HG03378 (cell line): ENCODE measurements around the gene FLCN.
A peak's percentile ranks its signal among the peaks of the same experiment; 100 is the strongest.
"Not testable (repeated sequence)": the region's sequence is repeated elsewhere in the genome, so short reads cannot be mapped to it uniquely, and the experiment has no call there.

Experiments
- ATAC-seq: cut with Tn5 transposase; IDR thresholded peaks from one replicate; pipeline ENCODE4 v1.9.1; 2021; ENCODE audit warnings: mild to moderate bottlenecking, moderate library complexity; ENCODE audit not compliant: unreplicated experiment

Gene FLCN

DNA sequence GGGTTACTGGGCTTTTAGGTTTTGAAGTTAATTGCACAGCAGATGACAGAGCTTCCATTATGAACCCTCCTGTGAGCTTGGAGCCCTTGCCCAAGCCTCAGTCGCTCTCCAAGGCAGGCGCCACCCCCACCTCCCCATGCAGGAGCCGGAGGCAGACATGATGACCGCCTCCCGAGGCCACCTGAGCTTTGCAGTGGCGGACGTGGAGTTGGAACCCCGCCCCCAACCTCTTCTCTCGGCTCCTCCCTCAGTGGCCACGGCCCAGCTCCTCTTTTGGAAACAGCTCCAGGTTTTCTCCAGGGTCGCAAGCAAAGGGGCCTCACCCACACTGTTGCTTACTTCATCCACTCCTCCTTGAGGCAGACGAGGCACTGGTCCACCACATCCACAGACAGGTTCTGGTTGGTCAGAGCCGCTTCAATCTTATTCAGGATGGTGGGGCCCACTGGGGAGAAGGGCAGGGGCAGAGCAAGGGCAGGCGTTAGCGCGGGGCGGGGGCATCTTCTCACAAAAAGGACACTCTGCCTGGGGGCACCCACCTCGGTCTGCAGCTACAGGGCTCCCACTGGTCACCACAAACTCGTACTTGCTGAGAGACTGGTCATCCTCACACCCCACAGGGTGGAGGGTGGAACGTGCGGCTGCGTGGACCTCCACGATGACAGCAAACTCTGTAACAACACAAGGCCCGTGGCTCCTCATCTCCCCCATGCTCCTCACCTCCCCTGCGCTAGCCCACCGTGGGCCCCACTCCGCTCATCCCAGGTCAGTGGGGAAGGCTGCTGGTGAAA, 22.1 kb downstream of the FLCN start:
- no peak for ATAC-seq

DNA sequence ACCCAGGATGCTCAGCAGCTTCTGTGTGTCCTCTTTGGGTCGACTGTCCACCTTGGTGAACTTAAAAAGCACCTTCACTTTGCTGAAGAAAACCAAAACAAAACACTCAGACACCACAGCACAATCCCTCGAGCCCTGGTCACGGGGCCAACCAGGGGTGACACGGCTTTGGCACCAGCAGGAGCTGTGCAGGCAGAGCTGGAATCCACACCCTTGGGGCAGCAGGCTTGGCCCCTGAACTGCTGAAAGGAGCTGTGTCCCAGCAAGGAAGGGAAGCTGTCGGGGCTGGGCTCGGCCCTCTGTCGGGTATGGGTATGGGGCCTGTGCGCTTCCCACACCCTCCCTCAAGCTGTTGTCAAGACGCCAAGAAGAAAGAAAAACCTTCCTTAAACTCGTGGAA, 23.2 kb downstream of the FLCN start:
- ATAC-seq = no peak

DNA sequence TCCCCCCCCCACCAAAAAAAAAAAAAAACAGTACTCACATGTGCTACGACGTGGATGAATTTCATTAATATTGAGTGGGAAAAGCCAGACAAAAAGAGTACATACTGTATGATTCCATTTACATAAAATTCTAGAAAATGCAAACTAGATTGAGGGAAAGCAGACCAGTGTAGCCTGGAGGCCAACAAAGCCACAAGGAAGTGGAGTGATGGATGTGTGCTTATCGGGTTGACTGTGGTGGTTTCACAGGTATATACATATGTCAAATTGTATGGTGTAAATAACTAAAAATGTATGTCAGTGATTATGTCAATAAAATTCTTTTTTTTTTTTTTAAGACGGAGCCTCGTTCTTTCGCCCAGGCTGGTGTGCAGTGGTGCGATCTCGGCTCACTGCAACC, 29.0 kb downstream of the FLCN start:
- no peak for ATAC-seq

DNA sequence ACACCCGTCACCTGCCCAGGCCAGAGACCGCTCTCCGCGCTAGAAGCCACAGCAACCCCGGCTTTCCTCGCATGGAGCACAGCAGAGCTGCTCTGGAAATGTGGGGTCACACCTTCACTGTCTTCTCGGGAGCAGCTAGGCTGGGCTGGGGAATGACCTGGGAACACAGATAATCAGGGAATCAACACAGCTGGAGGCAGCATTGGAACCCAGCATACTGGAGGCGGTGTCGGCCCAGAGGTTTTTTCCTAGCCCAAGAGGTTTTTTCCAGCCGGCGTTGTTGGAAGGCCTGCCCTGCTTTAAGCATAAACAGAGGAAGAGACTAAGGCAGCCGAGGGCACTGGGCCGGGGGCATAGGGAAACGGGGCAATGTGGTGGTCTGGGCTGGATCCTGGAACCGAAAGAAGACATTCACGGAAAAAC, 30.0 kb downstream of the FLCN start:
- ATAC-seq = no peak

DNA sequence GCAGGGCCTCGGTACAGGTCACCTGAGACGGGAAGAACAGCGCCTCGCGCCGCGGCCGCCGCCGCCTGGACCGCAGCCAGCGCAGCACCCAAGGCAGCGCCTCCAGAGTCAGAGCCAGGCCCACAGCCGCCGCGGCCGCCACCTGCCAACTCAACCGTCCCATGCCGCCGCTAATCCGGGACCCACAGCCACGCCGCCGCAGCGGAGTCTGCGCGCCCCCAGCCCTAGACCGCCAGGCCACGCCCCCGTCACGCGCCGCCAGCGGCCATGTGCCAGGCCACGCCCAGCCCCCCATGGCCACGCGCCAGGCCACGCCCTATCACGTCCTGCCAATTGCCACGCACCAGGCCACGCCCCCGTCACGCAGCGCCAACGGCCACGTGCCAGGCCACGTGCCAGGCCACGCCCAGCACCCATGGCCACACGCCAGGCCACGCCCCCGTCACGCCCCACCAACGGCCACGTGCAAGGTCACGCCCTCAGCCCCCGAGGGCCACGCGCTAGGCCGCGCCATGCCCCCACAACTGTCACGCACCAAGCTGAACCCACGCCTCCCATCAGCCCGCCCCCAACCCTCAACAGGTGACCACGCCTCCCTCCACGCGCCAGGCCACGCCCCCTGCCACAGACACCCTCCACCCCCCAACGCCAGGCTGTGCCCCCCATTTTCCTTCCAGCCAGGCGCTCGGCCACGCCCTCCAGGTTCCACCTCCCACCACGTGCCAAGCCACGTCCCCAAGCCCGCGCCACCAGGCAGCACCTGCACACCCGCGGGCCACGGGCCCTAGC, 30.6 kb downstream of the FLCN start, which contains the start of gene PLD6:
Gene PLD6 (minus strand): TSS at position 210 of the 789 bp plus-strand sequence. CDS start 47 bp downstream, at position 163.
- peak; percentile 43 for ATAC-seq

DNA sequence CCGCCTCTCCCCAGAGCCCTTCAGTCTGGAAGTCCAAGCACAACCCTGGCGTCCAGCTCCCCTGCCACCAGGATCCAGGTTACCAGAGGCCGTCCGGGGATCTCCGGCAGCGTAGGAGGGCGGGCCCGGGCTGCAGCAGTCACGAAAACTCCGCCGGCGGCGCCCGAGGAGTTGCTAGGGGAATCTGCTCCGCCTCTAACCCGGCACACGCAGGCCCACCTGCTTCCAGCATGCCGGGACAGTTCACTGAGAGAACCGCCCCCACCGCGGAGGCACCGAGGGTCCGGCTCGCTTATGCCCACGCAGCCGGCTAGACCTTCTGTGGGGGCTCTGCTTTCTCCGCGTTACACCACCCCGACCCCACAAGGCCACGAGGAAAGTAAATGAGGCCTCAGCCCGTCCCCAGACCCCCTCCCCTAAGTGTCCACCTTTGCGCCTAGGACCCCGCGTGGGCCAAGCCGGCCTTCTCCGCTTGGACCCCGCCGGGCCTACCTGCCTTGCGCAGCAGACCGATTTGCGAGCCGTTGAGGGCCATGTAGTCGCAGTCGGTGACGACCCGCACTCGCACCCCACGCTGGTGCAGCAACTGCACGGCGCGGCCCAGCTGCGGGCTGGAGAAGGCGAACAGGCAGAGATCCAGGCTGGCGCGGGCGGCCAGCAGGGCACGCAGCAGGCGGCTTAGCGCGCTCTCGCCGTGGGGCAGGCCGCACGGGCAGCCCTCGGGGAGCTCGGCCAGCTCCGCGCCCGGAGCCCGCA, 31.4 kb downstream of the FLCN start:
- peak; percentile 27 for ATAC-seq

DNA sequence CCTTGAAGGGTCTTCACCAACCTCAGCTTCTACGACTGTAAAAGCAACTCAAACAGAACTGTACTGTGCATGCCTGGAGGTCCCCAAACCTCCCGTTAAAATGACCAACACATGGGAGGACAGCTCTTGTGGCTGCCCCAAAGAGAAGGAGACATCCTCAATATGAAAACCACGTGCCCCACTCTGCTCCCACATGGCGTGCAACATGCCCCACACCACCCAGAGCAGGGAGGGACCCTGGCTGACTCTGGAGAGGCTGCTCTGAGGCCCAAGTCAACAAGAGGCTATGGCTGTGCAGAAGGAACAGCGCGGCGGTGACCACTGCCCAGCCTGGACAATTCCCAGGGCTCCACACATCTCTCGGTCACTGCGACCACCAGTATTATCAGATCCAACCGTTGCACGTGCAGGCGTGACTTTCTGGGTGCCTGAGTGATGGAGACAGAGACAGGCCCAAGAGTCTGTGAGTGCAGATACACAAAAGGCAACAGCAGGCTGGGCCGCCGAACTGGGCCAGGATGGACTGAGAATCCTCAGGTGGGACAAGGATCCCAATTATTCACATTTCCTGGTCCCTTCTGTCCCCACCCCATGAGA, 32.2 kb downstream of the FLCN start:
- ATAC-seq = no peak

DNA sequence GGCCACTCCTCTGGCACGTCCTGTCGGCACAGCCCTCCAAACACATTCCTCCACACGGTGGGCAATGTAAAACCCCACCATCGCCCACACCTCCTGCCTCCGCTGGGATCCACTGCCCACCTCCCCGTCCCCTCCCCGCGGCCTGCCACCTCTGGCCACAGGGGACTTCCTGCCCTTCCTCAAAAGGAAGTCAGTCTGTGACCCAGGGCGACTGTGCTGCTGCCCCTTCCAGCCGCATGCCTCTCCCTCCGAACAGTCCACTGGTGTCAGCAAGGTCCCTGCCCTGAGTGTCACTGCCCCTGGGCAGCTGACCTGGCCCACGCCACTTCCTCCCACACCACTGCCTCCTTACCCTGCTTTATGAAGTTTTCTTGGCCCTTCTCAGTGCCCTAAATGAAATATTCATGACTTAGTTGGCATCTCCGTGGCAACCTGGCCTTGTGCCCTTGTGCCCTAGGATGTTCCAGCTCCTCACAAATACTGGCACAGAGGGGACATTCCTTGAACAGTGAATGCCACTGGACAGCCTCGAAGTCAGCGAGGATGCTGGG, 32.9 kb downstream of the FLCN start:
- no peak for ATAC-seq

DNA sequence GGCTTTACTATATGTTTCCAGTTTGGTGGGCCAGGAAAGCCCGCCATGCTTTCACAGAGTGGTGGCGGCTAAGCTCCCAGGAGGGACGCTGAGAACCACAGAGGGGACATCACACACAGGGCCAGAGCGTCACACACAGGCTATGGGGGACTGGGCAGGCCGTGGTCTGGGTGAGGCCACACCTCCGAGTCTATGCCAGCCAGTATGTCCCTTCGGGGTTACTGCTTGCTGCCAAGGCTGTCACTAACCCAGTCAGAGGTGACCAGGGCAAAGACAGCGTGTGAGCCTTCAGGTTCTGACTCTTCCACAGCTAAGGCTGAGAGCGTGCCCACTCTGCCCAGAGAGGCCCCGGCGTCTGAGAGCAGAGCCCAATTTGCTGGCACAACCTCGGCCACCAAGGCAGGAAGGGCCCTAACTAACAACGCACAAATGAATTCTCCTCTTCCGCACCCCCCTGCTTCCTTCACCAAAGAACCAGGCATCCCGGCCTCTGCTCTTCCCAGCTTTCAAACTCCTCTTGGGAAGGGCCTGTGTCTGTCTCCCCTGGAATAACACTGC, 33.7 kb downstream of the FLCN start:
- ATAC-seq = no peak

DNA sequence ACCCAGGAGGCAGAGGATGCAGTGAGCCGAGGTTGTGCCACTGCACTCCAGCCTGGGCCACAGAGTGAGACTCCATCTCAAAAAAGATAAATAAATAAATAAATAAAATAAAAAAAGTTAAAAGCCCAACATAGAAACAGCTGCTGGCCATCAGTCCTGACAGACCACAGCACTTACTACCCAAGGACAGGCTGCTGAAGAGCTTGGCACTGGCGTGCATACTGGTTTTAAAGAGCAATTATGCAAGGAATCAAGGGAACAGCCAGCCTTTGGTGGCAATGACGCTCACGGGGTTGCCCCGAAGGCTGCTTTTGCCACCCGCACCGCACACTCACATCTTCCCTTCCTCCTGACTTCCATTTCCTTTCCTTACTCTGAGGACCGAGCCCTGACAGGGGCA, 35.1 kb downstream of the FLCN start:
- no peak for ATAC-seq

DNA sequence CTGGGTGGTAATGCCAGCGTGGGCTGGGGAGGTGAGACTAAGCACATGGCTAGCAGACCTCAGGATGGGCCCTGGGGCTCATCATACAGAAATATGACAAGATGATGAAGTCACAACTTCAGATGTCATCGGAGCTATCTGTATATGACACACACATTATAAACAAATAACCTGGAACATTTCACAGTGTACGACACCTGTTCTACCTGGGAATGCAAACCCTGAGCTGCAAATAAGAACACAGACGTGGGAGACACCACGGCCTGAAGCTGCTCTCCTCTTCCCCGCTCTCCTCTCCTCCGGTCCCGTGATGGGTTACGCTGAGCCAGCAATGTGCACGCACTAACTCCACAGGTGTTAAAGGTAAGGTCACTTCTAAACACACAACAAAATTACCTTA, 35.7 kb downstream of the FLCN start:
- no peak for ATAC-seq

DNA sequence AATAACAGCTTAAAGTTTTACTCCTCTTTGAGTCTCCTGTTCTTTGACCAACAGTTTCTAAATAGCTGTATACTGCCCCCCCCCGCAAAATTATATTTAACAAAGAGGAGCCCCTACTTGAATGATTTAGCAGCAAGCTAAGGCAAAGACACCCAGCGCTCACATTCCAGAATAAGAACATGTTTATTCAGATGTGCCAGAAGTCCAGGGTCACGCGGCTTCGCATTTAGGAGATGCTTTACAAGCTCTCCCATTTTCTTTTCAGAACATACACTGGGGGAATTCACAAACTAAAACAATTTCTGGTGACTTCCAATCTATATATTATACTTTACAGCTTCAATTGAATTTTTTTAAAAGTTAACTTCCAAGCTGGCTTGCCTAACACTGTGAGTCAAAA, 36.1 kb downstream of the FLCN start:
- no peak for ATAC-seq

DNA sequence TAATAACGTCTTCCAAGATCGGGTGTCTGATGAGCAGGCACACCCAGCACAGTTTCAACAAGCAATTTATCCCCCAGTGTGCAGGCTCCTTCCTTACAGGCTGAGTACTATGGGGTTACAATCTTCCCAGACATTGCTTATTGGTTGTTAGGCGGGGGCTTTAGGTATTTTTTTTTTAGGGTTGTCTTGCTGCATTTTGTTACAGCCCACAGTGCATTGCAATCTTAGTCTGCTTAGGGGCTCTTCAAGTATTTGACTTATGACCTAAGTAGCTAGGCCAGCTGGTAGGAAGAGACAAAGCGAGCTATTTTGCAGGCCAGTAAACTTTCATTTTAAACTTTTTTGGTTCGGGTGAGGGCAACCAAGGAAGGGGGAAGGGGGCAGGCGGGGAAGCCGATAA, 36.7 kb downstream of the FLCN start:
- no peak for ATAC-seq

DNA sequence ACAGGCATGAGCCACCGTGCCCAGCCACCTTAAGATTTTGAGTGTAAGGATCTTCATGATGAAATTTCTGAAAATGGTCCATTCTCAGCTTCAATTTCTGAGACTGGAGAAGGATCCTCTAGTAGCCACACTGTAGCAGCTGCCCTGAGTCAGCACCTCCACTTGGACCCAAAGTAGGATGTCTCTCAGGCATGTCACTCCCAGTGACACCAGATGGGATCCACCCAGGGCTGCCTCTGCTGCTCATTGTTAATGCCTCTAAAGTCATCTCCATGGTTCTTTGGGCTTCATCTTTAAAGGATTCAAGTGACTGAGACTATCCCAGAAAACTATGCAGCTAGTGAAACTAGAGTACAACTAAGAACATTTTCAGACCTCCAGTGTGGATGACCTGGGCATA, 38.7 kb downstream of the FLCN start:
- ATAC-seq = no peak

DNA sequence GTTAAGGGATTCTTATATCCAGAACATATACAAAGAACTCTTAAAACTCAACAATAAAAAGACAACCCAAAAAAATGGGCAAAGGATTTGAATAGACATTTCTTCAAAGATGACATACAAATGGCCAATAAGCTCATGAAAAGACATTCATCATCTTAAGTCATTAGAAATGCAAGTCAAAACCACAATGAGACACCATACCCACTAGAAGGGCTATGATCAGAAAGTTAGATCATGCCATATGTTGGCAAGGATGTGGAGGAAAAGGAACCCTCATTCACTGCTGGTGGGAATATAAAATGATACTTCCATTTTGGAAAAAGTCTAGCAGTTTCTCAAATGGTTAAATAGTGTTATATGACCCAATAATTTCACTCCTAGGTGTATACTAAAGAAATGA, 40.2 kb downstream of the FLCN start:
- ATAC-seq = no peak

DNA sequence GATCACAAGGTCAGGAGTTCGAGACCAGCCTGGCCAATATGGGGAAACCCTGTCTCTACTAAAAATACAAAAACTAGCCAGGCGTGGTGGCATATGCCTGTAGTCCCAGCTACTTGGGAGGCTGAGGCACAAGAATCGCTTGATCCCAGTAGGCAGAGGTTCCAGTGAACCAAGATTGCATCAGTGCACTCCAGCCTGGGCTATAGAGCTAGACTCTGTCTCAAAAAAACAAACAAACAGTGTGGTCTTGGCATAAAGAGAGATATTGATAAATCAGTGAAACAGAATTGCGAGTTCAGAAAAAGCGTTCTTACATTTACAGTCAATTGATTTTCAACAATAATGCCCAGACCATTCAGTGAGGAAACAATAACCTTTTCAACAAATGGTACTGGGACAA, 41.5 kb downstream of the FLCN start:
- ATAC-seq = not testable (repeated sequence)

DNA sequence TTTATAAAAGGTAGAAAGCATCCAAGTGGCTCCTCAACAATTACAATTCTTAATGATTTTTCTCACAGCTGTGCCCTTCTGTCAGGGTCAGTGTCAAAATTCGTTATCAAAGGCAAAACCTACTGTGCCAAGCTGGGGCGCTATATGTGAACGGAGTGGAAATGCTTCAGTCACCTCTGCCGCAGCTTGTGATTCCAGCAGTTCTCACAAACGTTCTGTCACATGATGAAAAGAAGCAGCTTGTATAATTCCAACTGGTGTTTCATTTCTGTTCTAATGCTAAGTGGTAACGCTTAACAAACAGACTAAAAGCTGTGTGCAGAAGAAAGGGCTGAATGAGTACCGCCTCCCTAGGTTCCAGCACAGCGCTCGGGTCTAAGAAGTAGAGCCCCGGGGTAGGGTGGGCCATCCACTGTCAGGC, 45.0 kb downstream of the FLCN start:
- no peak for ATAC-seq

DNA sequence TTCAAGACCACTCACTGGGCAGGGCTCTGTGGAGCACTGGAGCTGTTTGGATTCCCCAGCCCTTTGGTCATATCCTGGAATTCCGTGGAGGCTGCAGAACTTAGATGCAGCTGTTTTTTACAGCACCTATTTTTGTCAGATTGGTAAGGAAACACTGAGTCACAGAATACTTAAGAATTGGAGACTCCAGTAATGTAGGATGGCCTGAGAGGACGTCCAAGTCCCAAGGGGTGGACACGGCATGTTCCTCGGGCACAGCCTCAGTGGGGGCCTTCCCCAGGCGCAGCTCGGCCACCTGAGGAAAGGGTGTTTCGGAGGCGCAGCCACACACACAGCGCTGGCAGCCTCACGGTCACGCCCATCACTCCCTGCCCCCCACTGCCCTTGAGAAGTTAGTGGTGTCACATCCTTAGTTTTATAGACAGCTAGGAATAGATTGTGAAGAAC, 45.6 kb downstream of the FLCN start:
- no peak for ATAC-seq

DNA sequence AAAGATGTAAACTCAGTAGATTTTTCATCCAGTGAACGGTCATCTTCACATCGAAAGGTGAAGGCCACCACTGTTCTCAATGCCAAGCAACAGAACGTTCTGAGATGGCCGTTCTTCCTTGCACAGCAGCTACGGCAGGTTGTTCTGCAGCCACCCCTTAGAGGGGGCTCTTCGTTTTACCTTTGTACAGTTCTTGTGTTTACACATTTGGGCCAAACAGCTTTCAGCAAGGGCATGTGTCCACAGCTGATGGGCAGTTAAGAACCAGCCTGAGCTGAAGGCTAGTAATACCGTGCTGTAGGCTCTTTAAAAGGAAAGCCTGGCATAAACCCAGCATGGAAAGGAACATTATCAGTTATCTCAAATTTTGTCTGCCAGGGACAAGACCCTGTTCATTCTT, 46.8 kb downstream of the FLCN start:
- ATAC-seq = no peak

DNA sequence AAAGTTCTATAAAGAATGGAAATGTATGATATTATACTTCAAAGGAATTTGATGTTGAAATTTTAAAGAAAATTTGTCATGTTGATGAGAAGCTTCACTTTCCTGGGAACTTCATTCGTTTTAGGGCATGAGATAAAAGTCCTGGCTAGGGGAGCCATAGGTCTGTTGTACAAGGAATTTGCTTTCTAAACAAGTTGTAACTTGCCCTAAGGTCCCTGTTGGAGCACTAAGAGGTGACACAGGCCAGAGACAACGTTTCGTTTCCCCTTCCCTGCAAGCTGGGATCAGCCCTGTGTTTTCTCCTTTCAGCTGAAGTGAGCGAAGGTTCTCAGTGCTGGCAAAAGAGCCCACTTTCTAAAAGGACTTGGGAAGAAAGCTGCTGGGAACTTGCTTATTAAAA, 47.4 kb downstream of the FLCN start:
- ATAC-seq = no peak
